ENCODE results near the gene CT47A1.
"Not testable (repeated sequence)": the region's sequence is repeated elsewhere in the genome, so short reads cannot be mapped to it uniquely, and the experiment has no call there.

The CT47A1 gene

DNA sequence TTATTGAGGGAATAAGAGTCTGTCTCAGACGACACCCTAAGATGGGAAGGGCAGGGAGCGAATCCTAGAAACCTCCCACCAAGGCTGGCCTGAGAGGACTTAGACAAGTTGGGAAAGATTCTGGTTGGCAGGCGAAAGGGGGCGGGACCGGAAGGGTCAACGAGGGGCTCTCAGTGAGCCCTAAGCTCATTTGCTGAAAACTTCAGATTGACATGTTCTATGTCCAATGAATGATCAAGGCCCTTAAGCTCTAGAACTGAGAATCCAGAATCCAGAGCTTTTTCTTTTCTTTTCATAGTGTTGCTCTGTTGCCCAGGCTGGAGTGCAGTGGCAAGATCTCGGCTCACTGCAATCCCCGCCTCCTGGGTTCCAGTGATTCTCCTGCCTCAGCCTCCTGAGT lies at the start of gene CT47A1:
Gene CT47A1, minus strand, starts transcription at position 101 of the 400 bp plus-strand sequence. CDS start 231 bp downstream, outside the sequence.
- not testable (repeated sequence) for DNase-seq

DNA sequence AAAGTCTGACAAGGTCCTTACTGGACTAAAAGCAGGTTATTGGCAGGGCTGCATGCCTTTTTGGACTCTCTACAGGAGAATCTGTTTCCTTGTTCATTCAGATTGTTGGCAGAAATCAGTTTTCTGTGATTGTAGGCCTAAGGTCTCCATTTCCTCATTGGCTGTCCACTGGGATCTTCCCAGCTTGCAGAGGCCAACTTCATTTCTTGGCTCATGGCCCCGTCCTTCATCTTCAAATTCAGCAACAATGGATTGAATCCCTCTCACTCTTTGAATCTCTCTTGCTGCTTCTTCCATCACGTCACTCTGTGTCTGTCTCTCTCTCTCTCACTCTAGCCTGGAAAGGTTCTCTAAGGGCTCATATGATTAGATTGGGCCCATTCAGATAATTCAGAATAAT lies 47.0 kb upstream of the CT47A1 start:
- no peak for DNase-seq

DNA sequence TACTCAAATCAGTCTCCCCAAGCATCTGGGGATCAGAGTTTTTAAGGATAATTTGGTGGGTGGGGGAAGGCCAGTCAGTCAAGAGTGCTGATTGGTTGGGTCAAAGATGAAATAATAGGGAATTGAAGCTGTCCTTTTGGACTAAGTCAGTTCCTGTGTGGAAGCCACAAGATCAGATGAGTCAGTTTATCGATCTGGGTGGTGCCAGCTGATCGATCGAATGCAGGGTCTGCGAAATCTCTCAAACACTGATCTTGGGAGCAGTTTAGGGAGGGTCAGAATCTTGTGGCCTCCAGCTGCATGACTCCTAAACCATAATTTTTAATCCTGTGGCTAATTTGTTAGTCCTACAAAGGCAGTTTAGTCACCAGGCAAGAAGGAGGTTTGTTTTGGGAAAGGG lies 44.5 kb upstream of the CT47A1 start:
- no peak for DNase-seq

- DNase-seq = no peak
Measured at GRCh38 chrX:121028419-121028818, 42.9 kb upstream of the CT47A1 start.

DNA sequence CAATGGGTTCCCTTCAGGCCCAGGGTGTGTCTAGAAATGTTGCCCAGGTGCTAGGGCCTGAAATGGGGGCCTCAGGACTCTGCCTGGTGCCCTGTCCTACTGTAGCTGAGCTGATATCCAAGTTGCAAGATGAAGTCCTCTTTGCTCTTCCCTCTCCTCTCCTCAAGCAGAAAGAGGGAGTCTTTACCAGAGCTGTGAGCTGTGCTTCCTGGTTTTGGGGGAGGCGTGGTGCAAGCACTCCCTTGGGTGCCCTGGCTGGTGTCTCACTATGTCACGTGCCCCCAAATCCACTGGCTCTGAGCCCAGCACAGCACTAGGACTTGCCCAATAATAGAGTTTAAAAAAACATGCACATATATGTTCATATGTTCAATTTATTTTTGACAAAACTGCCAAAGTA lies 29.3 kb upstream of the CT47A1 start:
- no peak for DNase-seq

DNA sequence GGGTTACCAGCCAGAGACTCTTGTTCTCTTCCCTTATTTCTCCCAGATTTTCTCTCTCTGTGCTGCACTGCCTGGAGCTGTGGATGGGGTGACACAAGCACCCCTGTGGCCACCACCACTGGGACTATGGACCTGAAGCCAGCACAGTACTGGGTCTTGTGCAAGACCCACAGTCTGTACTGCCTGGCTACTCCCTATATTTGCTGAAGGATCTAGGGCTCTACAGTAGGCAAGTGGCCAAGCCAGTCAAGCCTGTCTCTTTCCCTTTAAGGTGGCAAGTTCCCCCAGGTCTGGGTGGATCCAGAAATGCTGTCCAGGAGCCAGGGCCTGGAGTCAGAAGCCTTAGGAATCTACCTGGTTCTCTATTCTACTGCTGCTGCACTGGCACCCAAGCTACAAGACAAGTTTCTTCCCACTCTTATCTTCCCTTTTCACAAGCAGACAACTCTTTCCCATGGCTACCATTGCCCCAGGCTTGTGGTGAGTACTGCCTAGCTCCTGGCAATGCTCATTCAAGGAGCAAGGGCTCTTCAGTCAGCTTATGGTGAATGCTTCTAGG lies 28.4 kb upstream of the CT47A1 start:
- DNase-seq = no peak

DNA sequence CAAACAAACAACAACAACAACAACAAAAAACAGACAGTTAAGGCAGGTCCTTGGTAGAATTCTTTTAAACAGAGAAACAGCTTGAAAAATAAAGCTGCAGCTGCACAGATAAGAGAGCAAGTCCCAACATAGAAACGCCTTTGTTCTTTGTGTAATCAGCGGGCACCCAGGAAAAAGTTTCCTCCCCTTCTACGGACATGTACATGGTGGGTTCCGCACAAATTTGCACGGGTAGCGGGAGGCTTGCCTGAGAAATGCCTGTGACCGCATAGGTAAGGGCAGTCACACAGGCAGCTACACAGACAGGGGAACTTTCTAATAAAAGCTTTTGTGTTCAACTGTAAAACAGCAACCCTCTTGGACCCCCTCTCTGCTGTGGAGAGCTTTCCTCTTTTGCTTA lies 25.7 kb upstream of the CT47A1 start:
- no peak for DNase-seq

GRCh38 chrX:121010218-121010617 lies 24.7 kb upstream of the CT47A1 start:
- no peak for DNase-seq

GRCh38 chrX:121009764-121010163 lies 24.2 kb upstream of the CT47A1 start:
- DNase-seq = no peak

- DNase-seq = no peak
Measured at GRCh38 chrX:121008920-121009319, 23.4 kb upstream of the CT47A1 start.

GRCh38 chrX:121000589-121000988 lies 15.0 kb upstream of the CT47A1 start:
- no peak for DNase-seq

DNA sequence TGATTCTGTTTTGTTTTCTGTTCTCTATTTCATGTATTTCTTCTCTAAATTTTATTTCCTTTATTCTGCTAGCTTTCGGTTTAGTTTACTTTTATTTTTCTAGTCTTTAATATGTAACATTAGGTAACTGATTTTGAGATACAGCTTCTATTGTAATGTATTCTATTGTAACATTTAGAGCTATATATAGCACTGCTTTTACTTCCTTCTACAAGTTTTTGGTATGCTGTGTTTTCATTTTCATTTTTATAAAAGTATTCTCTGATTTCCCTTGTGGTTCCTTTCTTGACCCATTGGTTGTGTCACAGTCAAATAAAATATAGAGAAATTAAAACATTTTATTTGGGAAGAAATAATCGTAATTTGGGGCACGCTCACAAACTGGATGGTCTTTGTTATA lies 13.9 kb upstream of the CT47A1 start:
- DNase-seq = no peak

DNA sequence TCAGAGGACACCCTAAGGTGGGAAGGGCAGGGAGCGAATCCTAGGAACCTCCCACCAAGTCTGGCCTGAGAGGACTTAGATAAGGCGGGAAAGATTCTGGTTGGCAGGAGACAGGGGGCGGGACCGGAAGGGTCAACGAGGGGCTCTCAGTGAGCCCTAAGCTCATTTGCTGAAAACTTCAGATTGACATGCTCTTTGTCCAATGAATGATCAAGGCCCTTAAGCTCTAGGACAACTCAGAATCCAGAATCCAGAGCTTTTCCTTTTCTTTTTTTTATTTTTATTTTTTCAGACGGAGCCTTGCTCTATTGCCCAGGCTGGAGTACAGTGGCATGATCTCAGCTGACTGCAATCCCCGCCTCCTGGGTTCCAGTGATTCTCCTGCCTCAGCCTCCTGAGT lies 29.1 kb downstream of the CT47A1 start, which contains the start of gene CT47A7:
Gene CT47A7, minus strand, starts transcription at position 101 of the 400 bp plus-strand sequence. CDS start 255 bp downstream, outside the sequence.
- not testable (repeated sequence) for DNase-seq
